GM10266 (cell line): ENCODE measurements around the gene MAP4K4.
"Not testable (repeated sequence)": the region's sequence is repeated elsewhere in the genome, so short reads cannot be mapped to it uniquely, and the experiment has no call there.

Experiments
- DNase-seq: peaks from one replicate; pipeline ENCODE4 v3.0.0; 2012; ENCODE audit errors: extremely low spot score
- TF ChIP-seq, protein P1 (sequence below): IDR thresholded peaks from 2 replicates; pipeline ENCODE4 v1.5.1; 2012; ENCODE audit warnings: mild to moderate bottlenecking, low read depth; ENCODE audit not compliant: control insufficient read depth, insufficient read depth; ENCODE audit errors: missing control alignments

MAP4K4 gene

GRCh38 chr2:101905746-101906336, 208.3 kb downstream of the MAP4K4 start:
- TF ChIP-seq, protein P1, sequence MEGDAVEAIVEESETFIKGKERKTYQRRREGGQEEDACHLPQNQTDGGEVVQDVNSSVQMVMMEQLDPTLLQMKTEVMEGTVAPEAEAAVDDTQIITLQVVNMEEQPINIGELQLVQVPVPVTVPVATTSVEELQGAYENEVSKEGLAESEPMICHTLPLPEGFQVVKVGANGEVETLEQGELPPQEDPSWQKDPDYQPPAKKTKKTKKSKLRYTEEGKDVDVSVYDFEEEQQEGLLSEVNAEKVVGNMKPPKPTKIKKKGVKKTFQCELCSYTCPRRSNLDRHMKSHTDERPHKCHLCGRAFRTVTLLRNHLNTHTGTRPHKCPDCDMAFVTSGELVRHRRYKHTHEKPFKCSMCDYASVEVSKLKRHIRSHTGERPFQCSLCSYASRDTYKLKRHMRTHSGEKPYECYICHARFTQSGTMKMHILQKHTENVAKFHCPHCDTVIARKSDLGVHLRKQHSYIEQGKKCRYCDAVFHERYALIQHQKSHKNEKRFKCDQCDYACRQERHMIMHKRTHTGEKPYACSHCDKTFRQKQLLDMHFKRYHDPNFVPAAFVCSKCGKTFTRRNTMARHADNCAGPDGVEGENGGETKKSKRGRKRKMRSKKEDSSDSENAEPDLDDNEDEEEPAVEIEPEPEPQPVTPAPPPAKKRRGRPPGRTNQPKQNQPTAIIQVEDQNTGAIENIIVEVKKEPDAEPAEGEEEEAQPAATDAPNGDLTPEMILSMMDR, result no peak

GRCh38 chr2:101909760-101910159, 212.3 kb downstream of the MAP4K4 start:
- DNase-seq, result no peak
- TF ChIP-seq, protein P1, result no peak

More at GRCh38 chr2:101905746-101906336, 208.3 kb downstream of the MAP4K4 start:
- DNase-seq, result no peak

GRCh38 chr2:101912545-101912944, 215.0 kb downstream of the MAP4K4 start:
- no peak for DNase-seq
- TF ChIP-seq, protein P1, result no peak

DNA sequence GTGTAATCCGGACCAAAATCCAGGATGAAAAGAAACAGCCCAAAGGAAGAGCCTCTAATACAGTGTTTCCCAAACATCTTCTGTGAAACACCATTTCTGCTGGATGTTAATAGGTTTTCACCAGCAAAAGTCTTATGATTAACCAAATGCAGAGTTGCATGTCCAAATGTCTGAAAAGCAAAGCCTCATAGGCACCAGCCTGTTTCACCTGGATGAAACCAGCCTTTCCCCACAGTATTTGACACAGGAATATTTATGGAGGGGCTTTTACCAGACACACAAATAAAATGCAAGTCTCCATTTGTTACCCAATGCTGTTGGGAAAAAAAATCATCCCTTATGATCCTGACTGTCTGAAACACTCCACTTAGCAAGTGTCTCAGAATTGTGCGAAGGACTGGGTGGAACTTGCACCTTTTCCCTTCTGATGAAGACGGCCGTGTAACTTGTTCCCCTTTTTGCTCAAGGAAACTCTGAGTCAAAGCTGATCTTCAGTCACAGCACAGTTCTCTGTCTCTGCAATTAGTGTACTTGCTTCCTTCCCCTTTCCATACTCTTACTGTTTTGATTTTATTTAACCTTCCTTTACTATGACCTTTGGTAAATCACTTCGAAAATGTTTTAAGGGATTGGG, 223.9 kb downstream of the MAP4K4 start:
- TF ChIP-seq, protein P1, result no peak
- no peak for DNase-seq

DNA sequence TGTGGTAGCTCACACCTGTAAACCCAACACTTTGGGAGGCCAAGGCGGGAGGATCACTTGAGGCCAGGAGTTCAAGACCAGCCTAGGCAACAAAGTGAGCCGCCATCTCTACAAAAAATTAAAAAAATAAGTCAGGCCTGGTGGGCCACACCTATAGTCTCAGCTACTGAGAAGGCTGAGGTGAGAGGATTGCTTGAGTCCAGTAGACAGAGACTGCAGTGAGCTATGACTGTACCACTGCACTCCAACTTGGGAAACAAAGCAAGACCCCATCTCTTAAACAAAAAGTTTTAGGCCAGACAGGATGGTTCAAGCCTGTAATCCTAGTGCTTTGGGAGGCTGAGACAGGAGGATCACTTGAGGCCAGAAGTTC, 224.4 kb downstream of the MAP4K4 start:
- TF ChIP-seq, protein P1, result no peak
- no peak for DNase-seq

DNA sequence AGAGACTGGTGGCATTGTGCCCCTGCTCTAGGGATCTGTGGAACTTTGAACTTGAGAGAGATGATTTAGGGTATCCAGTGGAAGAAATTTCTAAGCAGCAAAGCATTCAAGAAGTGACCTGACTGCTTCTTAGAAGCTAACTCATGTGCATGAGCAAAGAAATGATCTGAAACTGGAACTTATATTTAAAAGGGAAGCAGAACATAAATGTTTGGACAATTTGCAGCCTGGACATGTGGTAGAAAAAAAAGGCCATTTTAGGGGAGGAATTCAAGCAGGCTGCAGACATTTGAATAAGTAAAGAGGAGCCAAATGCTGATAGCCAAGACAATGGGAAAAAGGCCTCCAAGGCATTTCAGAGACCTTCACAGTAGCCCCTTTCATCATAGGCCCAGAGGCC, 226.8 kb downstream of the MAP4K4 start:
- DNase-seq, result not testable (repeated sequence)

DNA sequence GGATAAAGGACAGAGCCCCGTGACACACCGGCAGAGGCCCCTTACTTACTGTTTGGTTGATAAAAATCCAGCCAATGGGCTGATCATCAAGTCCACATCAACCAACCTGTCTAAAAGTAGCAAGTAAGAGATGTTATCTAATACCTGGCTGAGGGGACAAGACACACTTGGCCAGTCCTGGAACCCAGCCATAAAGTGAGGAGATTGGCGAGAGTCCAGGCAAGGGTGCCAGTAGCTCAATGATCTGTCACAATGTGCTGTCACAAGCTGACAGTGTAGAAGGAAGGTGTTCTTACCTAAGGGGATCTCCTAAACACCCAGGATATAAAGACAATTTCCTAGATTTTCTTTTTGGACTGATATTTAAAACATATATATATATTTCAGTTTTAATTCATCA, 232.5 kb downstream of the MAP4K4 start:
- no peak for DNase-seq
- TF ChIP-seq, protein P1, result no peak
